SK-N-SH (cell line): ENCODE results near the gene PLD3. TPM values are rescaled to one million over a fixed set of nuclear protein-coding genes. Genes with fewer than 3 reads are reported as not detected.

Experiments
- CTCF ChIA-PET: fragments of 300-600, 350-600 bp; formaldehyde crosslinking; extraction: SDS; loops from one replicate; lab custom pipeline; 2021; lab: Yijun Ruan, JAX
- POLR2A ChIA-PET: fragments of 350-600 bp; sonication (Branson Sonifier 250); formaldehyde crosslinking; extraction: SDS; loops from one replicate; lab custom pipeline; 2020; ENCODE audit warnings: antibody characterized with exemption, inconsistent platforms; lab: Yijun Ruan, JAX
- DNase-seq: peaks from one replicate; pipeline ENCODE4 v3.0.0; 2012
- H2AFZ ChIP-seq: fragments of 200-600 bp; sonication (generic); 2 replicates; pipeline ENCODE4 v1.8.1; 2016; ENCODE audit warnings: antibody characterized with exemption, mild to moderate bottlenecking, low read depth
- H3F3A ChIP-seq: fragments of 200-600 bp; sonication (generic); replicated peaks from 2 replicates; pipeline ENCODE3; 2016; ENCODE audit warnings: antibody characterized with exemption, mild to moderate bottlenecking; ENCODE audit not compliant: insufficient read depth
- H3K27ac ChIP-seq, 2 experiments: fragments of 200-500 bp in 1 of 2; fragments of 200-600 bp in 1 of 2; sonication (Bioruptor generic) in 1 of 2; sonication (generic), shearing (Covaris generic) in 1 of 2; 2 replicates each; pipeline versions ENCODE4 v1.5.1 to v1.6.1; 2014 to 2016; ENCODE audit warnings: low read depth in 2 of 2, inconsistent platforms in 1 of 2, low read length in 1 of 2, mild to moderate bottlenecking in 1 of 2, mixed read lengths in 1 of 2
- H3K27me3 ChIP-seq: fragments of 200-600 bp; sonication (generic), shearing (Covaris generic); 2 replicates; pipeline ENCODE4 v1.6.1; 2016; ENCODE audit warnings: mixed run types; ENCODE audit not compliant: insufficient read depth
- H3K36me3 ChIP-seq, 2 experiments: fragments of 200-500 bp in 1 of 2; fragments of 200-600 bp in 1 of 2; sonication (Bioruptor generic) in 1 of 2; sonication (generic) in 1 of 2; replicated peaks in 1 of 2; 2 replicates each; pipeline versions ENCODE3 to v1.5.1; 2014 to 2016; ENCODE audit warnings: low read length in 1 of 2, mild to moderate bottlenecking in 1 of 2; ENCODE audit not compliant: insufficient read depth in 2 of 2, control insufficient read depth in 1 of 2
- H3K4me1 ChIP-seq, 2 experiments: fragments of 200-500 bp in 1 of 2; fragments of 200-600 bp in 1 of 2; sonication (Bioruptor generic) in 1 of 2; sonication (generic), shearing (Covaris generic) in 1 of 2; 2 replicates each; pipeline versions ENCODE4 v1.5.1 to v1.6.1; 2014 to 2016; ENCODE audit warnings: low read depth in 1 of 2, low read length in 1 of 2, mixed run types in 1 of 2; ENCODE audit not compliant: insufficient read depth in 2 of 2, control insufficient read depth in 1 of 2
- H3K4me2 ChIP-seq: fragments of 200-600 bp; sonication (generic), shearing (Covaris generic); 2 replicates; pipeline ENCODE4 v1.6.1; 2017; ENCODE audit warnings: mixed run types
- H3K4me3 ChIP-seq, 2 experiments: fragments of 200-500 bp in 1 of 2; fragments of 200-600 bp in 1 of 2; sonication (Bioruptor generic) in 1 of 2; sonication (generic), shearing (Covaris generic) in 1 of 2; 2 replicates each; pipeline versions ENCODE4 v1.5.1 to v1.8.1; 2014 to 2016; ENCODE audit warnings: low read depth in 2 of 2, inconsistent platforms in 1 of 2, low read length in 1 of 2, mild to moderate bottlenecking in 1 of 2, mixed read lengths in 1 of 2, moderate library complexity in 1 of 2
- H3K79me2 ChIP-seq: fragments of 200-600 bp; sonication (generic); 2 replicates; pipeline ENCODE4 v1.8.1; 2017; ENCODE audit warnings: mild to moderate bottlenecking; ENCODE audit not compliant: insufficient read depth
- H3K9ac ChIP-seq: fragments of 200-600 bp; sonication (generic); 2 replicates; pipeline ENCODE4 v1.6.1; 2017; ENCODE audit warnings: mixed run types
- H3K9me2 ChIP-seq: fragments of 200-600 bp; sonication (generic); 2 replicates; pipeline ENCODE4 v1.6.1; 2017; ENCODE audit warnings: mixed run types
- H3K9me3 ChIP-seq: fragments of 200-600 bp; sonication (generic); 2 replicates; pipeline ENCODE4 v1.6.1; 2017; ENCODE audit warnings: mixed run types, mild to moderate bottlenecking, moderate library complexity
- H4K20me1 ChIP-seq: fragments of 200-600 bp; sonication (generic); 2 replicates; pipeline ENCODE4 v1.6.1; 2017; ENCODE audit warnings: mild to moderate bottlenecking, mixed run types; ENCODE audit not compliant: insufficient read depth
- EP300 ChIP-seq, 2 experiments: IDR thresholded peaks; 2 replicates each; pipeline versions ENCODE4 v1.4.0 to v1.6.1; 2012; ENCODE audit warnings: borderline replicate concordance in 1 of 2, low read depth in 1 of 2, low read length in 1 of 2
- FOXJ3 ChIP-seq: sonication (generic); formaldehyde crosslinking; IDR thresholded peaks from 2 replicates; pipeline ENCODE4 v1.5.1; 2020; ENCODE audit warnings: mild to moderate bottlenecking, missing genetic modification reagents
- RXRA ChIP-seq: IDR thresholded peaks from 2 replicates; pipeline ENCODE4 v1.4.0; 2012; ENCODE audit warnings: low read depth, mild to moderate bottlenecking, borderline replicate concordance
- SMC3 ChIP-seq: IDR thresholded peaks from 2 replicates; pipeline ENCODE4 v1.6.1; 2012; ENCODE audit warnings: low read depth, low read length, improper control_type of control experiment
- WGBS: methylation state at CpG from one replicate; pipeline ENCODE4 v1.1.6; 2017; ENCODE audit warnings: low lambda C conversion rate; 5-methylcytosine and 5-hydroxymethylcytosine counted together
- polyA plus RNA-seq, 3 experiments: library from polyadenylated mRNA; depleted of rRNA; stranded (reverse); fragments of >200 nt; gene quantifications; 2 replicates each; pipeline ENCODE4 v1.2.3, GENCODE V29; 2012
- TF ChIP-seq, protein P1 (sequence below): IDR thresholded peaks from 2 replicates; pipeline ENCODE4 v1.4.0; 2012; ENCODE audit warnings: low read depth, borderline replicate concordance
- TF ChIP-seq, protein P2 (sequence below): IDR thresholded peaks from 2 replicates; pipeline ENCODE4 v1.6.1; 2012; ENCODE audit warnings: mild to moderate bottlenecking, low read depth, low read length, moderate library complexity

Gene PLD3
- polyA plus RNA-seq, 1 of the 3 experiments (the other 2 are of a cell fraction), result 511 TPM

DNA sequence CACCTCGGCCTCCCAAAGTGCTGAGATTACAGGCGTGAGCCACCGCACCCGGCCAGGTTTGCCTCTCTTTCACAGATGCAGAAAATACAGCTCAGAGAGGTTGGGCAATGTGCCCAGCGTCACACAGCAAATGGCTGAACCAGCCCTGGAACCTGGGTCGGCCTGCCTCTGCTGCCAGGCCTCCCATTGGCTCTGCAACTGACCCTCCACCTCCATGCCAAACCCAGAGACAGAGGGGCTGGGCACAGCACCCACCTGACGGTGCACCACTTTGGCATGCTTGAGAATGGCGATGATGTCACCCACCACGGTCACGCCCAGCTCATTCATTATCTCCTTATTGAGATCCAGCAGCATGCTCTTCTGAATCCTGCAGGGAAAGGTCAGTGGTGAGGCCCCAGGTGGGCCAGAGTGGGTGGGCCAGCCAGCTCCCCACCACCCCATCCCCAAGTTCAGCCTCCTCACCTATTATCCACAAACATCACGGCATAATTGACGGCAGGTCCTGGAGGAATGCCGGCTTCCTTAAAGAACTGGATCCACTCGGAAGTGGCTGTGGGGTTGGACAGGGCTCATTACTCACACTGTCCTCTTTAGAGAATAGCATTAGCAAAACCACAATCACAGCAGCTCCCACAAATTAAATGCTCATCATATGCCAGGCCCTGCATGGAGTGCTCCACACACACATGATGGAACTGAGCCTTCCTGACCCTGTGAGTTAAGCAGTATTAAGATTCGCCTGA is 12.5 kb upstream of the PLD3 start:
- no peaks in the 10 kb centered on the region; a peak in 1 of 4 replicates for H3K4me1 ChIP-seq
- peaks cover 26% of the 10 kb centered on the region for H3K79me2 ChIP-seq
- WGBS, result 98% methylated on average over 13 of the region's 15 CpGs
- no peak overlapping the region for H3K27ac ChIP-seq
- no peak for DNase-seq
- CTCF ChIA-PET, result interaction anchor here (0.6 to 1.1 kb wide), 3 partner anchors 9 to 31 kb away, joined by 3 to 5 read pairs (median 3); no protein-coding TSS in a partner anchor
- no peaks in the 10 kb centered on the region for H3K27me3 ChIP-seq
- no peaks in the 10 kb centered on the region for H4K20me1 ChIP-seq
- no peak for TF ChIP-seq FOXJ3 (CRISPR knock-in tag)
- no peaks in the 10 kb centered on the region for H3F3A ChIP-seq
- peaks cover 18 to 23% of the 10 kb centered on the region in 2 experiments for H3K36me3 ChIP-seq
- H3K9me3 ChIP-seq, result no peaks in the 10 kb centered on the region
- H2AFZ ChIP-seq, result no peak overlapping the region
- POLR2A ChIA-PET, result no interaction called here
- H3K9ac ChIP-seq, result no peak overlapping the region
- no peak overlapping the region for H3K4me3 ChIP-seq
- H3K4me2 ChIP-seq, result no peak overlapping the region
- H3K9me2 ChIP-seq, result no peaks in the 10 kb centered on the region

DNA sequence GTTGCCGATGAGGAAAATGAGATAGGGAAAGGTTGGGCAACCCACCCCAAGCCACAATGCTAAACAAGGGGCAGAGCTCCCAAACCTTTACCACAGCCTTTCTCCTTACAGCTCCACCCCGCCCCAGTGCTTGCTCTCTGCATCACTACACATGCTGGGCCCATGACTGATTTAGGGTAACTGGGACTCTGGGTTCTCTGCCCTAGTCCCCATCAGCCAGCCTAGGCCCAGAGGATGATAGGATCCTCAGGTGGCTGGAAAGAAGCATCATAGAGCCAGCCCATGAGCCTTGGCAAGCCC is 11.9 kb upstream of the PLD3 start:
- Histone ChIP-seq H3K9me2 (no peaks in the 10 kb centered on the region), H3K79me2 (peaks cover 26% of the 10 kb centered on the region), H3K4me1 (peaks cover 0 to 2% of the 10 kb centered on the region in 2 experiments; a peak in 1 of 4 replicates), H3K27me3 (no peaks in the 10 kb centered on the region), H3K9ac (no peak overlapping the region), H3K4me2 (no peak overlapping the region), H3K4me3 (no peak overlapping the region), H3K27ac (no peak overlapping the region), H4K20me1 (no peaks in the 10 kb centered on the region), H3K9me3 (no peaks in the 10 kb centered on the region), H3K36me3 (peaks cover 17 to 21% of the 10 kb centered on the region in 2 experiments), H2AFZ (no peak overlapping the region), H3F3A (no peaks in the 10 kb centered on the region)
- ChIA-PET CTCF (interaction anchor here (0.6 kb wide), 1 partner anchor 9 kb away, joined by 3 read pairs; no protein-coding TSS in a partner anchor), POLR2A (interaction anchor here (0.6 kb wide), 1 partner anchor 28 kb away, joined by 3 read pairs; no protein-coding TSS in a partner anchor)
- WGBS, result 100% methylated on average over 2 of the region's 2 CpGs
- no peak for DNase-seq
- TF ChIP-seq, protein P1, sequence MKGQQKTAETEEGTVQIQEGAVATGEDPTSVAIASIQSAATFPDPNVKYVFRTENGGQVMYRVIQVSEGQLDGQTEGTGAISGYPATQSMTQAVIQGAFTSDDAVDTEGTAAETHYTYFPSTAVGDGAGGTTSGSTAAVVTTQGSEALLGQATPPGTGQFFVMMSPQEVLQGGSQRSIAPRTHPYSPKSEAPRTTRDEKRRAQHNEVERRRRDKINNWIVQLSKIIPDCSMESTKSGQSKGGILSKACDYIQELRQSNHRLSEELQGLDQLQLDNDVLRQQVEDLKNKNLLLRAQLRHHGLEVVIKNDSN, result no peak
- TF ChIP-seq, protein P2, sequence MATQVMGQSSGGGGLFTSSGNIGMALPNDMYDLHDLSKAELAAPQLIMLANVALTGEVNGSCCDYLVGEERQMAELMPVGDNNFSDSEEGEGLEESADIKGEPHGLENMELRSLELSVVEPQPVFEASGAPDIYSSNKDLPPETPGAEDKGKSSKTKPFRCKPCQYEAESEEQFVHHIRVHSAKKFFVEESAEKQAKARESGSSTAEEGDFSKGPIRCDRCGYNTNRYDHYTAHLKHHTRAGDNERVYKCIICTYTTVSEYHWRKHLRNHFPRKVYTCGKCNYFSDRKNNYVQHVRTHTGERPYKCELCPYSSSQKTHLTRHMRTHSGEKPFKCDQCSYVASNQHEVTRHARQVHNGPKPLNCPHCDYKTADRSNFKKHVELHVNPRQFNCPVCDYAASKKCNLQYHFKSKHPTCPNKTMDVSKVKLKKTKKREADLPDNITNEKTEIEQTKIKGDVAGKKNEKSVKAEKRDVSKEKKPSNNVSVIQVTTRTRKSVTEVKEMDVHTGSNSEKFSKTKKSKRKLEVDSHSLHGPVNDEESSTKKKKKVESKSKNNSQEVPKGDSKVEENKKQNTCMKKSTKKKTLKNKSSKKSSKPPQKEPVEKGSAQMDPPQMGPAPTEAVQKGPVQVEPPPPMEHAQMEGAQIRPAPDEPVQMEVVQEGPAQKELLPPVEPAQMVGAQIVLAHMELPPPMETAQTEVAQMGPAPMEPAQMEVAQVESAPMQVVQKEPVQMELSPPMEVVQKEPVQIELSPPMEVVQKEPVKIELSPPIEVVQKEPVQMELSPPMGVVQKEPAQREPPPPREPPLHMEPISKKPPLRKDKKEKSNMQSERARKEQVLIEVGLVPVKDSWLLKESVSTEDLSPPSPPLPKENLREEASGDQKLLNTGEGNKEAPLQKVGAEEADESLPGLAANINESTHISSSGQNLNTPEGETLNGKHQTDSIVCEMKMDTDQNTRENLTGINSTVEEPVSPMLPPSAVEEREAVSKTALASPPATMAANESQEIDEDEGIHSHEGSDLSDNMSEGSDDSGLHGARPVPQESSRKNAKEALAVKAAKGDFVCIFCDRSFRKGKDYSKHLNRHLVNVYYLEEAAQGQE, result no peak
- TF ChIP-seq EP300 (IDR thresholded peaks at IDR 0.05; ENCODE audit: borderline replicate concordance in 1 of 2, low read depth in 1 of 2, low read length in 1 of 2), result no peak
- no peak for TF ChIP-seq SMC3
- TF ChIP-seq RXRA, result no peak
